Hair follicular keratinocyte (primary cell): ENCODE data around the gene CCDC169. TPM values are rescaled to one million over a fixed set of nuclear protein-coding genes. Genes with fewer than 3 reads are reported as not detected.

Source experiments
- total RNA-seq: library from RNA; depleted of rRNA; stranded (reverse); fragments of >200 nt; gene quantifications from 2 replicates; pipeline ENCODE4 v1.2.3, GENCODE V29; 2015

CCDC169 gene
- 0.55 and 1.3 TPM in 2 replicates for total RNA-seq

DNA sequence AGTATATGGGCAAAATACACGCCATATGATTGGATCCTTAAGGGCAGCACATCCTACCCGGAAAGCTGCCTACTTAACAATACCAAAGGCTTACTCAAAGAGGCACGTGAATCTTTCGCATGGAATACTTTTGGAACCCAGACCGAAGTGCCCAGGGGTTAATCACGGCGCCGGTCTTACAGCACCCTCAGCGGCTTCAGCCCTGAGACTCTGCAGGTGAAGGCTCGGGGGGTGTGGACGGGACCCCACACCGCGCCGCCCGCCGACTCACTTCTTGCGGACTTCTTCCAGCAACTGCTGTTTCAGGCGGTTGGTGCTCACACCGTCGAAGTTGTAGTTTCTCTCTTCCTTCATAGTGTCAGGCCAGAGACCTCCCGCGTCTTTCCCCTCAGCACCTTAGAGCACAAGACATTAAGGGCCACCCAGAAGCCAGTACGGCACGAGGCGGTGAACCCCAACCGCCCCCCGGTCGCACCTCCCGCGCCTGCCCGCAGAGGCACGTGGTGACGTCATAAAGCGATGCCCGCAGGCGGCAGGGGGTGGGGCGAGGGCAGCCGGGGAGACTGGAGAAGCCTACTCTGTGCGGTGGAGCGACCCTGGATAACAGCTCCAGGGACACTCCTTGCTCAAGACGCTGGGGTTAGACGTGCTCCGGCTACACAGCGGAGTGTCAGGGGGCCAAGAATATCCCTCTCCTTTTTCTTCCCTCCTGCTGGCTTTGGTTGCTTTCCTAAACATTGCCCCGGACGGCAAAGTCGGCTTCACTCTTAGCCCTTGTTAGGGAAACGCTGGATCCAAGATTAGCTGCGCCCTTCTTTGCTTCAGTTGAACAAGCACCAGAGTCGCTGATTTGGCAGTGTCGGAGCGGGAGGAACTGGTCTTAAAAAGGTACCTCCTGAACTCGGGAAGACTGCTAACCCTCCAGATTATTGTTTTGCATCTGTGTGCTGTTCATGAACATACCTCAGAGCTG, at the start of gene CCDC169:
TSS of gene CCDC169 (minus strand) at position 449 of the 973 bp plus-strand sequence. CDS start at position 354, 95 bp downstream.

DNA sequence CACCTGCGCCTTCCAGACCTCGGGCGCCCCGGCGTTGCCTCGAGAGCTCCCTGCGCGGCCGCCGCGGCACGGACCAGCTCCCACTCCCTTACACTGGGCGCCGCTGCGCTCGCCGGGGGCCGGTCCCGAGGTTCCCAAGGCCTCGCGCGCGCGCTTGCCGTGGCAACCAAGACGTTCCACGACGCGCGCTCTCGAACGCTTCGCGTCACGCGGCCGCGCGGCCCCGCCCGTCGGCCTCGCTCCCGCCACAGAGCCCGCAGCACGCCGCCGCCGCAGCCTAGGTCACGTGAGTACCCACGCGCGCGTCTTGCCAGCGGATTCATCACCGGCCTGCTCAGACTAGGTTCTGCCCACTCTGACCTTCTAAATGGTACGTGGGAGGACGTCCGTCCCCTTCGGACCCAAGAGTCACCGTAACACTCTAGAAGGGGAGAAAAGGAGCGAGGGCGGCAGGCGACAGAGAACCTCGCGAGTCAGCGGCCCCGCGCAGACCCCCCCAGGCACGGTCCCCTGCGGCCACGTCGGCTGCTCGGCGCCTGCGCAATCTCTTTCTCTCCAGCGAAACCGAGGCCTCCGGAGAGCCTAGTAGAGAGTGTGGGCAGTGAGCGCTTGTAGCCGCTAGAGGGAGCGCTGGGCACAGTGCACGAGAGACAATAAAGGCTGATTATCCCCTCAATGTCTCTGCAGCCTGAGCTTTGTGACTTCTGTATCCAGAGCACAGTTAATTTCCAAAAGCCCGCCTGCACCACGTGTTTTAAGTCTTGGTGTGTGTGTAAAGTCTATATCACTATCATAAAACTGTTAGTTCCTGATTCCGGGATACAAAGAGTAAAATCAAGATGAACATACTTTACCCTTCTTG, 48.8 kb upstream of the CCDC169 start, which contains the start of gene SPART:
TSS of gene SPART (minus strand) at position 173 of the 862 bp plus-strand sequence. CDS start 10,564 bp downstream, outside the sequence.

DNA sequence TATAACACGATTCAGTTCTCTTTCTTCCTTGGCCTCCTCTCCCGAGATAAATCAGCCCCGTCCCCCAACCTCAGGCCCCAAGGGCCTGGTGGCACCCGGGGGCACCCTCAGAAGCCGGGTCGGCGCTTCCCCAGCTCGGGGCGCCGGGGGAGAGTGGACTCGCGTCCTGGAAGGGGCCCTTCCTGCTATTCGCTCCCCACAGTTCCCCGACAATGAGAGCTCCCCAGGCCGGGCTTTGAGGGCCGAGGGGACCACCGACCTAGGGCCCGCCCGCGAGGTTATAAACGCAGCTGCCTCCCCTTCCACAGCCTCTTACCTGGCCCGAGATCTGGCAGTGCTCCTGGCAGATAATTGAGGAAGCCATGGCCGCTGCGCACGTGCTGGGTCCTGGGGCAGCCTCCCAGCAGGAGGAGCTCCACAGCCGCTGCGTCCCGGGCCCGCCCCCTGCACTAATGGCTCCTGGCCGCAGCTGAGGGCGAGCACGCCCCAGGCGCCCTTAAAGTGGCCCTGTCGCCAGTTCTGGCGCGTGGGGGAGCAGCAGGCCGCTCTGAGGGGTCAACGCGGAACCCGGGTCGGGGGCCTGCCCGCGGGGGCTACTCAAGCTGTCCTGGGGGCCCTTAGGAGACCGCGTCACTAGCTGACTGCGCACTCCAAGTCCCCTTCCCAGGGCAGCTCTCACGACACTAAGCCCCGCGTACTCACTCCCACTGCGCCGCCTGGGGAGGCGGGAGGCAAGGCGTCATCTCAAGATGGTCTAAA, 83.3 kb downstream of the CCDC169 start, which contains the start of gene SOHLH2:
TSS of gene SOHLH2 (minus strand) at position 394 of the 759 bp plus-strand sequence. CDS start at position 364, 30 bp downstream.

Other genes with a start within 250 kb of the CCDC169 start
- 0.08 TPM in 1 of 2 replicates, not detected in the other for gene DCLK1, start 166.4 kb downstream of the CCDC169 start, total RNA-seq
- gene SOHLH2, start 83.3 kb downstream of the CCDC169 start, total RNA-seq = 0.31 TPM in 1 of 2 replicates, not detected in the other
- 21.1 and 24.3 TPM in 2 replicates for gene SPART, start 48.6 kb upstream of the CCDC169 start, total RNA-seq
- 12.6 and 18.2 TPM in 2 replicates for gene CCNA1, start 134.7 kb upstream of the CCDC169 start, total RNA-seq